H1 (cell line): Measurements from ENCODE around the gene SOCS3. TPM values are rescaled to one million over a fixed set of nuclear protein-coding genes. Genes with fewer than 3 reads are reported as not detected.

Source experiments
- CEBPB ChIP-seq: IDR thresholded peaks from 2 replicates; pipeline ENCODE4 v1.6.1; 2012; ENCODE audit warnings: low read depth, low read length
- CHD7 ChIP-seq: fragments of 300-600 bp; sonication (generic); IDR thresholded peaks from 2 replicates; pipeline ENCODE4 v1.7.1; 2012; ENCODE audit warnings: low read length, moderate library complexity, mild to moderate bottlenecking, inconsistent platforms; ENCODE audit not compliant: insufficient replicate concordance
- CTCF ChIP-seq, 3 experiments: IDR thresholded peaks; 1 replicate in 2 of 3; 2 replicates in 1 of 3; pipeline versions ENCODE4 v1.5.1 to v1.6.1; 2011; ENCODE audit warnings: low read length in 3 of 3, mild to moderate bottlenecking in 3 of 3, inconsistent platforms in 2 of 3, low read depth in 1 of 3, moderate library complexity in 1 of 3; ENCODE audit not compliant: insufficient read depth in 1 of 3; ENCODE audit errors: control extremely low read depth in 1 of 3
- EP300 ChIP-seq, 2 experiments: IDR thresholded peaks; 1 replicate in 1 of 2; 2 replicates in 1 of 2; pipeline ENCODE4 v1.6.1; 2011 to 2012; ENCODE audit warnings: low read depth in 2 of 2, low read length in 2 of 2, mild to moderate bottlenecking in 2 of 2, borderline replicate concordance in 1 of 2, inconsistent platforms in 1 of 2, moderate library complexity in 1 of 2
- KDM4A ChIP-seq: IDR thresholded peaks from one replicate; pipeline ENCODE4 v1.7.1; 2012; ENCODE audit warnings: low read depth, mild to moderate bottlenecking, moderate library complexity, low read length, inconsistent platforms; ENCODE audit not compliant: severe bottlenecking
- RXRA ChIP-seq: IDR thresholded peaks from 2 replicates; pipeline ENCODE4 v1.6.1; 2011; ENCODE audit warnings: low read depth, mild to moderate bottlenecking, low read length, moderate library complexity; ENCODE audit not compliant: insufficient read depth
- TAF1 ChIP-seq: IDR thresholded peaks from 2 replicates; pipeline ENCODE4 v1.6.1; 2011; ENCODE audit warnings: mild to moderate bottlenecking, low read depth, low read length
- TEAD4 ChIP-seq: IDR thresholded peaks from 2 replicates; pipeline ENCODE4 v1.6.1; 2012; ENCODE audit warnings: low read depth, low read length, inconsistent platforms, mixed read lengths
- polyA plus RNA-seq, 7 experiments: library from polyadenylated mRNA; depleted of rRNA in 3 of 7; stranded (reverse) in 5 of 7; unstranded in 2 of 7; fragments of >200 nt in 5 of 7; fragments of 200-250 nt in 2 of 7; gene quantifications; 1 replicate in 5 of 7; 2 replicates in 1 of 7; 4 replicates in 1 of 7; pipeline versions ENCODE4 v1.2.1 to v1.2.3, GENCODE V29; 2011 to 2013; ENCODE audit warnings: missing spikeins in 2 of 7, mixed read lengths in 2 of 7
- total RNA-seq: library from RNA; stranded (reverse); fragmentation: NEBNext Ultra II Directional; extraction: Animal tissue kit (Norgen Biotek cat#: 25700); gene quantifications from 2 replicates; pipeline ENCODE4 v1.2.1, GENCODE V29; 2021

The SOCS3 gene
- total and polyA plus RNA-seq, 2 of the 8 experiments (the other 6 are each of a cell fraction or from before 2014, with no cell fraction given), result 10.1 to 47.9 TPM

DNA sequence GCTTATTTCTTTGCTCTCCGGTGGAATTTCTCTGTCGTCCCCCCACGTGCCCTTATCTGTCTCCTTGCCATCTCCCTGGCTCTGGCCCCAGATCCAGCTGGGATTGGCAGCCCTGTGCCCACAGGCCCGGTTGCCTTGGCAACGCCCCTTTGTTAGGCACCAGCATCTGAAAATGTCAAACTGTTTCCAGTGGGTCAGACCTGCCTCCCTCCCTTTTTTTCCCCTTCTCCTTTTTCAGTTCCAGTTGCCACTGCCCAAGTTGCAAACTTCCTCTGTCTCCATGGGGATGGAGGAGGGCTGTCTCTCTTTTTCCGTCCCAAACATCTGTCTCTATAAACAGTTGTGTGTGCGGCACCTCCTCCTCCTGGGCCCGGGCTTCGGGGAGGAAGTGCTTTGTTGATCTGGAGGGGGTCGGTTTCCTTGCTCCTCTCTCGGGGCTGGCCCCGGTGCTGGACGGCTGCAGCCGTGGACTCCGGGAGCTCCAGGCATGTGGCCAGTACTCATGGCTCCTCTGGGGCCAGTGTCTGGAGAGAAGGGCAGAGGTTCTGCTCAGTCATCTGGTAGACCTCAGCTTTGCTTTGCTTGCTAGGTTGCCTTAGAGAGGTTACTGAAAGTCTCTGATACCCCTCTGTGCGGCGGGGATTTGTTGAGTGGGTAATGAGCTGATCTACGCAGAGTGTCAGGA, 35.3 kb downstream of the SOCS3 start (continued):
- TF ChIP-seq CHD7, result no peak
- no peak for TF ChIP-seq EP300 (IDR thresholded peaks at IDR 0.05; ENCODE audit: borderline replicate concordance in 1 of 2, low read depth in 2 of 2, low read length in 2 of 2)
- no peak for TF ChIP-seq CEBPB
- no peak for TF ChIP-seq TAF1
- TF ChIP-seq KDM4A, result no peak
- no peak for TF ChIP-seq RXRA
- no peak for TF ChIP-seq CTCF (IDR thresholded peaks at IDR 0.05; ENCODE audit: control extremely low read depth in 1 of 3, insufficient read depth in 1 of 3, low read depth in 1 of 3, low read length in 3 of 3)
- TF ChIP-seq TEAD4, result no peak
